ENCODE results near the gene AP4S1.

AP4S1 gene

GRCh38 chr14:31110872-31111271 is 85.4 kb downstream of the AP4S1 start:
- ChIA-PET POLR2A (no interaction called here), CTCF (interaction anchor here (1.0 to 1.1 kb wide), 2 partner anchors 130 to 131 kb away, joined by 3 read pairs; no protein-coding TSS in a partner anchor)
- no peak overlapping the region for H3K4me3 ChIP-seq (ENCODE audit: low read depth, low read length)
- TF ChIP-seq, protein P1, sequence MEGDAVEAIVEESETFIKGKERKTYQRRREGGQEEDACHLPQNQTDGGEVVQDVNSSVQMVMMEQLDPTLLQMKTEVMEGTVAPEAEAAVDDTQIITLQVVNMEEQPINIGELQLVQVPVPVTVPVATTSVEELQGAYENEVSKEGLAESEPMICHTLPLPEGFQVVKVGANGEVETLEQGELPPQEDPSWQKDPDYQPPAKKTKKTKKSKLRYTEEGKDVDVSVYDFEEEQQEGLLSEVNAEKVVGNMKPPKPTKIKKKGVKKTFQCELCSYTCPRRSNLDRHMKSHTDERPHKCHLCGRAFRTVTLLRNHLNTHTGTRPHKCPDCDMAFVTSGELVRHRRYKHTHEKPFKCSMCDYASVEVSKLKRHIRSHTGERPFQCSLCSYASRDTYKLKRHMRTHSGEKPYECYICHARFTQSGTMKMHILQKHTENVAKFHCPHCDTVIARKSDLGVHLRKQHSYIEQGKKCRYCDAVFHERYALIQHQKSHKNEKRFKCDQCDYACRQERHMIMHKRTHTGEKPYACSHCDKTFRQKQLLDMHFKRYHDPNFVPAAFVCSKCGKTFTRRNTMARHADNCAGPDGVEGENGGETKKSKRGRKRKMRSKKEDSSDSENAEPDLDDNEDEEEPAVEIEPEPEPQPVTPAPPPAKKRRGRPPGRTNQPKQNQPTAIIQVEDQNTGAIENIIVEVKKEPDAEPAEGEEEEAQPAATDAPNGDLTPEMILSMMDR (IDR thresholded peaks at IDR 0.05; ENCODE audit: insufficient read depth, low read length, missing control alignments) = no peak
- no peak for DNase-seq (ENCODE audit: low read depth, low spot score)

- ChIA-PET CTCF (interaction anchor here (2.0 kb wide), 1 partner anchor 135 kb away, joined by 5 read pairs; no protein-coding TSS in a partner anchor), POLR2A (no interaction called here)
- no peak for DNase-seq (ENCODE audit: low read depth, low spot score)
- TF ChIP-seq, protein P1 (IDR thresholded peaks at IDR 0.05; ENCODE audit: insufficient read depth, low read length, missing control alignments) = no peak
- no peak overlapping the region for H3K4me3 ChIP-seq (ENCODE audit: low read depth, low read length)
Measured at GRCh38 chr14:31113794-31114193, 88.3 kb downstream of the AP4S1 start.

GRCh38 chr14:31118892-31119291 is 93.4 kb downstream of the AP4S1 start:
- TF ChIP-seq, protein P1 (IDR thresholded peaks at IDR 0.05; ENCODE audit: insufficient read depth, low read length, missing control alignments) = no peak
- DNase-seq (ENCODE audit: low read depth, low spot score) = no peak
- no peak overlapping the region for H3K4me3 ChIP-seq (ENCODE audit: low read depth, low read length)
- POLR2A ChIA-PET = no interaction called here
- CTCF ChIA-PET = interaction anchor here (0.6 kb wide), 1 partner anchor 313 kb away, joined by 3 read pairs; no protein-coding TSS in a partner anchor

GRCh38 chr14:31122098-31122611 is 96.7 kb downstream of the AP4S1 start:
- DNase-seq (ENCODE audit: low read depth, low spot score) = no peak
- ChIA-PET POLR2A (no interaction called here), CTCF (interaction anchor here (1.3 kb wide), 1 partner anchor 16 kb away, joined by 5 read pairs; no protein-coding TSS in a partner anchor)
- no peak overlapping the region for H3K4me3 ChIP-seq (ENCODE audit: low read depth, low read length)
- TF ChIP-seq, protein P1 (IDR thresholded peaks at IDR 0.05; ENCODE audit: insufficient read depth, low read length, missing control alignments) = no peak

- DNase-seq (ENCODE audit: low read depth, low spot score) = no peak
- ChIA-PET CTCF (no interaction called here), POLR2A (no interaction called here)
- TF ChIP-seq, protein P1 (IDR thresholded peaks at IDR 0.05; ENCODE audit: insufficient read depth, low read length, missing control alignments) = no peak
- no peak overlapping the region for H3K4me3 ChIP-seq (ENCODE audit: low read depth, low read length)
Measured at GRCh38 chr14:31122921-31123320, 97.5 kb downstream of the AP4S1 start.

GRCh38 chr14:31124197-31124596 is 98.7 kb downstream of the AP4S1 start:
- ChIA-PET POLR2A (no interaction called here), CTCF (interaction anchor here (1.1 kb wide), 1 partner anchor 23 kb away, joined by 3 read pairs; no protein-coding TSS in a partner anchor)
- TF ChIP-seq, protein P1 (IDR thresholded peaks at IDR 0.05; ENCODE audit: insufficient read depth, low read length, missing control alignments) = no peak
- no peak overlapping the region for H3K4me3 ChIP-seq (ENCODE audit: low read depth, low read length)
- DNase-seq (ENCODE audit: low read depth, low spot score) = peak; percentile 31
